OCI-LY1 (cell line): Measurements from ENCODE around the gene CCNB1.

Source experiments
- H2AFZ ChIP-seq: fragments of 200-600 bp; sonication (generic), shearing (Covaris generic); 2 replicates; pipeline ENCODE4 v1.6.0; 2014; ENCODE audit warnings: antibody characterized with exemption, mild to moderate bottlenecking, low read length
- H3F3A ChIP-seq: fragments of 200-600 bp; sonication (generic), shearing (Covaris generic); 2 replicates; pipeline ENCODE4 v1.6.0; 2014; ENCODE audit warnings: mild to moderate bottlenecking, antibody characterized with exemption, low read length, moderate library complexity; ENCODE audit not compliant: insufficient read depth
- H3K27ac ChIP-seq: fragments of 200-600 bp; sonication (generic); 2 replicates; pipeline ENCODE4 v1.5.1; 2014; ENCODE audit warnings: low read length, mixed run types, mild to moderate bottlenecking, low read depth; ENCODE audit not compliant: poor library complexity, severe bottlenecking
- H3K27me3 ChIP-seq: fragments of 200-600 bp; sonication (generic); 2 replicates; pipeline ENCODE4 v1.6.0; 2014; ENCODE audit warnings: antibody characterized with exemption, mild to moderate bottlenecking, low read length, moderate library complexity; ENCODE audit not compliant: insufficient read depth
- H3K36me3 ChIP-seq: fragments of 200-600 bp; sonication (generic); 2 replicates; pipeline ENCODE4 v1.6.1; 2014; ENCODE audit warnings: mild to moderate bottlenecking, antibody characterized with exemption, low read length, moderate library complexity, mixed read lengths; ENCODE audit not compliant: insufficient read depth
- H3K4me1 ChIP-seq: fragments of 200-600 bp; sonication (generic); 2 replicates; pipeline ENCODE4 v1.5.1; 2014; ENCODE audit warnings: mild to moderate bottlenecking, low read length, moderate library complexity; ENCODE audit not compliant: insufficient read depth, severe bottlenecking
- H3K4me2 ChIP-seq: fragments of 200-600 bp; sonication (generic), shearing (Covaris generic); 2 replicates; pipeline ENCODE4 v1.6.1; 2014; ENCODE audit warnings: low read length
- H3K4me3 ChIP-seq: fragments of 200-600 bp; sonication (generic); 2 replicates; pipeline ENCODE4 v1.5.1; 2014; ENCODE audit warnings: low read length, low read depth, mild to moderate bottlenecking, mixed read lengths; ENCODE audit not compliant: poor library complexity, severe bottlenecking
- H3K79me2 ChIP-seq: fragments of 200-600 bp; shearing (Covaris generic); 2 replicates; pipeline ENCODE4 v1.6.1; 2016; ENCODE audit warnings: mixed run types, low read length, mixed read lengths; ENCODE audit not compliant: insufficient read depth
- H3K9ac ChIP-seq: fragments of 200-600 bp; sonication (generic), shearing (Covaris generic); 2 replicates; pipeline ENCODE4 v1.6.1; 2014; ENCODE audit warnings: mild to moderate bottlenecking, low read length, mixed read lengths
- H3K9me2 ChIP-seq: fragments of 200-600 bp; sonication (generic), shearing (Covaris generic); 2 replicates; pipeline ENCODE4 v1.6.1; 2014; ENCODE audit warnings: low read depth, mild to moderate bottlenecking, low read length, mixed read lengths
- H3K9me3 ChIP-seq: fragments of 200-600 bp; shearing (Covaris generic); 2 replicates; pipeline ENCODE4 v1.6.1; 2014; ENCODE audit warnings: low read length, mixed read lengths
- H4K20me1 ChIP-seq: fragments of 200-600 bp; sonication (generic), shearing (Covaris generic); 2 replicates; pipeline ENCODE4 v1.6.0; 2016; ENCODE audit warnings: mild to moderate bottlenecking, low read length; ENCODE audit not compliant: insufficient read depth
- CTCF ChIP-seq: fragments of 200-600 bp; sonication (generic), shearing (Covaris generic); IDR thresholded peaks from 2 replicates; pipeline ENCODE4 v1.5.1; 2017; ENCODE audit warnings: mild to moderate bottlenecking, antibody characterized with exemption, low read length, moderate library complexity, mixed read lengths
- EZH2 ChIP-seq: fragments of 200-600 bp; sonication (generic), shearing (Covaris generic); IDR thresholded peaks from 2 replicates; pipeline ENCODE4 v1.8.0; 2017; ENCODE audit warnings: borderline replicate concordance, mixed run types, mild to moderate bottlenecking, antibody characterized with exemption, low read length, moderate library complexity, mixed read lengths

Gene CCNB1

DNA sequence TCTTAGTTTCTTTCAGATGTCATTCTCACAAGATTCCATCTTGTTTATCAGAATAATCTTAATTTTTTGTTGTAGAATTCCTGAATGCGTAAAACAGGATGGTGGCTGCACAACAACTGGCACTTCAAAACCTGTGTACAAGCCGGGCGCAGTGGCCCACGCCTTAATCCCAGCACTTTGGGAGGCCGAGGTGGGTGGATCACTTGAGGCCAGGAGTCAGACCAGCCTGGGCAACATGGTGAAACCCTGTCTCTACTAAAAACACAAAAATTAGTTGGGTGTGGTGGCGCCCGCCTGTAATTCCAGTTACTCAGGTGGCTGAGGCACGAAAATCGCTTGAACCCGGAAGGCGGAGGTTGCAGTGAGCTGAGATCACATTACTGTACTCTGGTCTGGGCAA, 10.5 kb upstream of the CCNB1 start:
- Histone ChIP-seq H3K9me3 (no peaks in the 10 kb centered on the region), H3K4me3 (no peak overlapping the region), H3K79me2 (no peaks in the 10 kb centered on the region), H3K9me2 (no peaks in the 10 kb centered on the region), H3K36me3 (no peaks in the 10 kb centered on the region), H3F3A (no peaks in the 10 kb centered on the region), H3K27ac (no peak overlapping the region), H3K9ac (no peak overlapping the region), H4K20me1 (no peaks in the 10 kb centered on the region), H3K27me3 (no peaks in the 10 kb centered on the region), H3K4me2 (no peak overlapping the region), H3K4me1 (no peaks in the 10 kb centered on the region), H2AFZ (no peak overlapping the region)
- TF ChIP-seq EZH2 (no peak), CTCF (no peak)

DNA sequence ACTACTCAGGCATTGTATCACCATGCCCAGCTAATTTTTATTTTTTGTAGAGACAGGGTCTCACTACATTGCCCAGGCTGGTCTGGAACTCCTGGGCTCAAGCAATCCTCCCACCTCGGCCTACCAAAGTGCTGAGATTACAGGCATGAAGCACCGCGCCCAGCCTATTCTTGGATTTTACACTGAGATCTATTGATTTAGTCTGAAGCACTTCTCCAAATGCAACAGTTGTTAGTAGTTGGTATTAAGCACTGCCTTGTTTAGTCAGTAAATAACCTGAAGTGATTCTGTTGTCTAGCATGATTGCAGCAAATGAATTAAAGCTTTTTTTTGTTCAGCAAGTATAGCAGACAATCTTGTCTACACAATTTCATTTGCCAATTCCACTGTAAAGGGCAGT, 8.9 kb upstream of the CCNB1 start:
- no peaks in the 10 kb centered on the region for H3F3A ChIP-seq
- no peaks in the 10 kb centered on the region for H3K79me2 ChIP-seq
- no peaks in the 10 kb centered on the region for H4K20me1 ChIP-seq
- no peak overlapping the region for H3K27ac ChIP-seq
- no peaks in the 10 kb centered on the region for H3K9me3 ChIP-seq
- H3K36me3 ChIP-seq, result no peaks in the 10 kb centered on the region
- TF ChIP-seq CTCF (no peak), EZH2 (no peak)
- no peak overlapping the region for H3K4me3 ChIP-seq
- no peak overlapping the region for H2AFZ ChIP-seq
- no peak overlapping the region for H3K9ac ChIP-seq
- no peak overlapping the region for H3K4me2 ChIP-seq
- no peaks in the 10 kb centered on the region for H3K4me1 ChIP-seq
- no peaks in the 10 kb centered on the region for H3K27me3 ChIP-seq
- H3K9me2 ChIP-seq, result no peaks in the 10 kb centered on the region

- Histone ChIP-seq H3K4me2 (no peak overlapping the region), H3K4me3 (no peak overlapping the region), H3K27me3 (no peaks in the 10 kb centered on the region), H3K27ac (no peak overlapping the region), H3K4me1 (no peaks in the 10 kb centered on the region), H3K36me3 (no peaks in the 10 kb centered on the region), H3F3A (no peaks in the 10 kb centered on the region), H3K9me2 (no peaks in the 10 kb centered on the region), H2AFZ (no peak overlapping the region), H4K20me1 (no peaks in the 10 kb centered on the region), H3K9ac (no peak overlapping the region), H3K79me2 (no peaks in the 10 kb centered on the region), H3K9me3 (no peaks in the 10 kb centered on the region)
- no peak for TF ChIP-seq CTCF
- no peak for TF ChIP-seq EZH2
Measured at GRCh38 chr5:69160651-69161050, 6.3 kb upstream of the CCNB1 start.
